ENCODE measurements around the gene ETDC.

ETDC gene

DNA sequence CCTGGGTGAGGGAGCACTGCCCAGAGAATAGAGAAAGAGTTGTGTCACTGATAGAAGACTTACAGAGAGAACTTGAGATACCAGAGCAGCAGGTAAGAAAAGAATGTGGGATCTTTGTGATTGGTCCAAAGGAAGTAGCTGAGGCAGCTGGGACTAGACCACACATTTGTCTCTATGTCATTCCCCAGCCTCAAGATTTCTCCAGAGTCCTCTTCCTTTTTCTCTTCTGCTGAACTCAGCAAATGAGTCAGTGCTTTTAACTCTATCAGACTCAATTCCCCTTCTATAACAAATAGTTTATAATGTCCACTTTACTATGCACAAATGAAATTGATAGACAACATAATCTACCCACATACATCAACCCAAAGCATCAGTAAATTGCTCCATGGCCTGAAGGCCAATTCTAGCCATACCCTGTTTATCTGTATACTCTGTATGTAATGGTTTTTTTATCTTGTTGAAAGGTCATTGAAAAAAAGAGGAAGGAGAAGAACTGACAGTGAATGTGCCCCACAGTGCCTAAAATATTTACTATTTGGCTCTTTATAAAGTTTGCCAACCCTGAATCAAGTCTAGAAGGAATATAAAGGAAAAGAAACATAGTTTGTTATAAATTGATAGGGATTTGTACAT, 38.2 kb downstream of the ETDC start:
- TF ChIP-seq, protein P1, sequence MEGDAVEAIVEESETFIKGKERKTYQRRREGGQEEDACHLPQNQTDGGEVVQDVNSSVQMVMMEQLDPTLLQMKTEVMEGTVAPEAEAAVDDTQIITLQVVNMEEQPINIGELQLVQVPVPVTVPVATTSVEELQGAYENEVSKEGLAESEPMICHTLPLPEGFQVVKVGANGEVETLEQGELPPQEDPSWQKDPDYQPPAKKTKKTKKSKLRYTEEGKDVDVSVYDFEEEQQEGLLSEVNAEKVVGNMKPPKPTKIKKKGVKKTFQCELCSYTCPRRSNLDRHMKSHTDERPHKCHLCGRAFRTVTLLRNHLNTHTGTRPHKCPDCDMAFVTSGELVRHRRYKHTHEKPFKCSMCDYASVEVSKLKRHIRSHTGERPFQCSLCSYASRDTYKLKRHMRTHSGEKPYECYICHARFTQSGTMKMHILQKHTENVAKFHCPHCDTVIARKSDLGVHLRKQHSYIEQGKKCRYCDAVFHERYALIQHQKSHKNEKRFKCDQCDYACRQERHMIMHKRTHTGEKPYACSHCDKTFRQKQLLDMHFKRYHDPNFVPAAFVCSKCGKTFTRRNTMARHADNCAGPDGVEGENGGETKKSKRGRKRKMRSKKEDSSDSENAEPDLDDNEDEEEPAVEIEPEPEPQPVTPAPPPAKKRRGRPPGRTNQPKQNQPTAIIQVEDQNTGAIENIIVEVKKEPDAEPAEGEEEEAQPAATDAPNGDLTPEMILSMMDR (IDR thresholded peaks at IDR 0.05): no peak
- TF ChIP-seq ZFX (IDR thresholded peaks at IDR 0.05; ENCODE audit: borderline replicate concordance): no peak
- H3K27ac ChIP-seq: no peak overlapping the region

DNA sequence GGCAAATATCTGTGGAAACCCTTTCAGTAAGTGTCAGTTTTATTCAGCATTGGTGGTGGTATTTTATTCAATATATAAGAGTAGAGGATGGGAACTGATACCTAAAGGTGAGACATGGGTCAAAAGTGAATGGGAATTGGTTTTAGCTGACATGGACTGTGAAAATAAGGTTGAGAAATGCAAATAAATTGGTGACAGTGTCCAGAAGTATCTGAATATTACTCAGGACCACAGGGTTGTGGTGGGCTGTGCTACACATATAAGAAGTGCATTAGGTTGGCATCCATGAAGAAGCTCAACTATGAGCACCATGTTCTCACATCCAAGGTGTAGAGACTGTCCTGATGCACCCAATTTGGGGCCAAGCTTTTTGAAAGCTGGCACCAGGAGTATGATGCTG, 45.0 kb downstream of the ETDC start:
- no peak overlapping the region for H3K27ac ChIP-seq
- TF ChIP-seq, protein P1 (IDR thresholded peaks at IDR 0.05): no peak
- no peak for TF ChIP-seq ZFX (IDR thresholded peaks at IDR 0.05; ENCODE audit: borderline replicate concordance)
